Measurements from ENCODE around the gene GSAP.

The GSAP gene

GRCh38 chr7:77328669-77329068, 87.5 kb downstream of the GSAP start:
- DNase-seq (ENCODE audit: low spot score) = peak; percentile 14

- no peak for DNase-seq (ENCODE audit: low spot score)
Measured at GRCh38 chr7:77327932-77328628, 88.1 kb downstream of the GSAP start.

GRCh38 chr7:77327067-77327931, 88.8 kb downstream of the GSAP start:
- no peak for DNase-seq (ENCODE audit: low spot score)

DNA sequence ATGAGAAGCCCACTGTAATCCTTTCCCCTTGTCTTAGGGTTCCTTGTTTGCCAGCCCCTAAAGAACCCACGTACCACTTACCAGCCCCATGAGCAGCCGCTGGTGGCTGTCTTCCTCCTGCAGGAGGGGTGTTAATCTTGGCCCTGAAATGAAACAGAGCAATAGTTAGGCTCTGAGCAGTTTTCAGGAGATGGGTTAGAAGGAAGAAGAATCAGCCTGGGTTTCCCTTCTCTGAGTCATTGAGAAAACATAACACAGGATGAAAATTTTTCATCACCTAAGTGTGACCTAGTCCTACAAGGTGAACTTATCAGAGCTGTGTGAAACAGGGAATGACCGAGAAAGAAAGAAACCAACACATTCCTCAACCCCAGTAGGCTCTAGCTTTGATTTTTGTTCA, 90.0 kb downstream of the GSAP start:
- no peak for DNase-seq (ENCODE audit: low spot score)

- DNase-seq (ENCODE audit: low spot score) = no peak
Measured at GRCh38 chr7:77321300-77321699, 94.8 kb downstream of the GSAP start.

DNA sequence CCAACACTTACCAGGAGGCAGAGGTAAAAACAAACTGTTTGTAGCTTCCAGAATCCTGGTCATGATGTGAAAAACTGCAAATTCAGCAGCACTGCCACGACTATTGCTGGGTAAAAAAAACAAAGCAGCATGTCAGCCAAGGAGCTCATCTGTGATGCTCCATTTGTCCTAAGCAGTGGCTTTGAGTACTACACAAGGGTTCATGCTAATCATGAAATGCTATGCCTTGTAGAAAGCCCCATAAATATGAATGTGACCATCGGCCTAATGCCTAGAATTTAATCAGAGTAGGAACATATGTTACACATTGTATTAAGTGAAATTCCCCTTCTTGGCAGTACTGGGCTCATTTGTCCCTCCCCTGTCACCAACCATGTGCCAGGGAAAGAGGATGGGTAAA, 95.4 kb downstream of the GSAP start:
- DNase-seq (ENCODE audit: low spot score) = no peak

- no peak for DNase-seq (ENCODE audit: low spot score)
Measured at GRCh38 chr7:77320137-77320536, 96.0 kb downstream of the GSAP start.

DNA sequence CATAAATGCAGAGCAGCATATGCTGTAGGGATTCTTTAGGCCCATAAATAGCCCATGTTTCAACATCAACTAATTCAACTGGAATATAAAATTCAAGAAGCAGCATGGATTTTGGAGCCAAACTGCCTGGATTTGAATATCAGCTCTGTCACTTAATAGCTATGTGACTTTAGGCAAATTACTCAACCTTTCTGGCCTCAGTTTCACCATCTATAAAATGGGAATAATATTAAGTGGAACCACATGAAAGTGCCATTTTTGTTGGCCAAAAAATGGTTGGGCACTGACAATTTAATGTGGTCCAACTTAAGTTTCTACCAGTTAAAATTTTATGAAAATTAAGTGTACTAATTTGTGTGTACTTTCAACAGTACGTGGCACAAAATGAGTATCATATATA, 98.1 kb downstream of the GSAP start:
- DNase-seq (ENCODE audit: low spot score) = no peak

DNA sequence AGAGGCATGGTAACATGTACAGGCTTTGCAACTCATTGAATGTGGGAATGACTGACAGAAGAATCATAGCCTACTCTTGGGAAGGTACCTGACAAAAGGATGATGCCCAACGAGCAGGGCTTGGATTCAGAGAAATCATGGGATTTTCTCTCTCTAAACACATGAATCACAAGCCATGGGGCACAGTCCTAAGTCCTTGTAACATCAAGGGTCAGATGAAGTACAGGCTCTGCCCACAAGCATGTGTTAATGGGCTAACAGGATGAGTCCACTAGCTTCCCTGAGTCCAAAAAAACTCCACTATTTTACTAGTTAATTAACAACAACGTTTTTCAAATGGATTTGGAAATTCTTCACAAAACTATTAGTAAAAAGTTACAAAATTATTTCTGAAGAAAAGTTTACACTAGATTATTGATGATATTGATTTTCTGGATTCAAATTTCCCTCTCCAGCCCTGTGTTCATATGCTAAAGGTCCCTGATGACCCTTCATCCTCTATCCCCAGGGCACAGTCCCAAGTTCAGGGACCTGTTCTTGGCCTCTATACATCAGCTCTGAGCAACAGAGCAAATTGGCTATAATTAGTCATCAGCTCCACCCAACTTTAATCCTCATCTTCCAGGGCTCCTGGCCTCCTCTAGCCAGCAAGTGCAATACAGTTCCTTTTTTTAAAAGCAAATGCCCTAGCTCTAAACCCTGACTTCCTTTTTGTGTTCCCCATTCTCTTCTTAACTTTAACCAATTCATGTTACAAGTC, 99.8 kb downstream of the GSAP start:
- DNase-seq (ENCODE audit: low spot score) = no peak

GRCh38 chr7:77315182-77315591, 101.0 kb downstream of the GSAP start:
- no peak for DNase-seq (ENCODE audit: low spot score)

GRCh38 chr7:77313876-77314480, 102.2 kb downstream of the GSAP start:
- DNase-seq (ENCODE audit: low spot score) = no peak

- no peak for DNase-seq (ENCODE audit: low spot score)
Measured at GRCh38 chr7:77313085-77313484, 103.1 kb downstream of the GSAP start.

DNA sequence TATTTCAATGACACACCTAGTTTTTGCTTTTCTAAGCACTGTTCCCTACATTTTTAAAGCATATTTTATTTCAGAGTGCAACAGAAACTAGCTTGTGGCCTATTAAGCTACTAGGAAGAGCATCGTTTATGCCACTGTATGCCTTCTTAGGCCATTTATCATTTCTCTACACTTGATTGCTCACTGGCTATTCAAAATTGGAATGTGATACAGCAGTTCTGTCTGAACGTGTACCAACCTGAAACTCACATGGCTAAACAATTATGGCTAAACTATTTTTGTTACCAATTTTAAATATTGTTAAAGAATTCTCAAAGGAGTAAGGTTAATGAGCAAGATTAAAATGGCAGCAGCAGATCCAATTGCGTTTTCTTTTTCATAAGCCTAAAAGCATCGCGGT, 105.2 kb downstream of the GSAP start:
- DNase-seq (ENCODE audit: low spot score) = no peak

- no peak for DNase-seq (ENCODE audit: low spot score)
Measured at GRCh38 chr7:77309714-77310220, 106.4 kb downstream of the GSAP start.

DNA sequence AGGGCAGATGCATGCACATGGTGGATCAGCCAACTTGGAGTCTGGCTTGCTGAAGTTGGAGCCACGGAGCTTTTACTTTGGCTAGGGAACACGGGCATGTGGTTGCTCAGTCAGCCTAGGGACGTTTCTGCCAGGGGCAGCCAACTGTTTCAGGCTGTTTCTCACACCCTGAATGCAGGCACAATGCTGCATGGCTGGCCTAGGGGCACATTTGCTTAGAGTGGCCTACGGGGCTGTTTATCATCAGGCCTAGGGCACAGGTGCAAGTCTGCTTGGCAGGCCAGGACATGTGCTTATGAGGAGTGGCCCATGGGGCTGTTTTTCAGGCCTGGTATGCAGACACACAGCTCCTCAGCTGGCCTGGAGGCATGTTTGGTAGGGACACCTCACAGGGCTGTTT, 107.4 kb downstream of the GSAP start:
- no peak for DNase-seq (ENCODE audit: low spot score)

- DNase-seq (ENCODE audit: low spot score) = no peak
Measured at GRCh38 chr7:77306231-77307067, 109.7 kb downstream of the GSAP start.

DNA sequence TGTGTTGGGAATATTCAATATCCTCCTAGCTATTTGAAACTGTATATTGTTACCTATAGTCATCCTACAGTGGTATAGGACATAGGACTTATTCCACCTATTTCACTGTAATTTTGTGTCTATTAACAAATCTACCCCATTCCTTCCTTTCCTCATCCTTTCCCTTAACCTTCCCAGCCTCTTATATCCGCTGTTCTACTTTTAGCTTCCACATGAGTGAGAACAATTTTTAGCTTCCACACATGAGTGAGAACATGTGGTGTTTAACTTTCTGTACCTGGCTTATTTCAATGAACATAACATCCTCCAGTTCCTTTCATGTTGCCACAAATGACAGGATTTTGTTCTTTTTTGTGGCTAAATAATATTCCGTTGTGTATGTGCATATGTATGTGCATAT, 120.6 kb downstream of the GSAP start:
- DNase-seq (ENCODE audit: low spot score) = no peak

DNA sequence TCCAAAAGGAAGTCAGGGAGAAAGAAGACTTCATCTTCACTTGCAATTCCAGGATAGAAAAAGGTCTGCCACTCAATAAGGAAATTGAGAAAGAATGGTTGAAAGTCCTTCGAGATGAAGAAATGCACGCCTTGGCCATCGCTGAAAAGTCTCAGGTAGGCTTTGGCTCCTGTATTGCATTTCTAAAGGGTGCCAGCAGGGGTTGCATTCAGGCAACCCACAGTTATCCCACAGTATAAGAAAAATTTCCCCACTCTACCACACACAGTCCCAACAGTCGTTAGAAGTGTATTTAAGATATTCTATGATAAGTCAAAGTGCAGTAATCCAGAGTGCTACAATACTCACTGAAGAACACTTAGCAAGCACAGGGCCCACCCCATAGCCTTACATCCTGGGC, 123.1 kb downstream of the GSAP start:
- DNase-seq (ENCODE audit: low spot score) = no peak

GRCh38 chr7:77290425-77290824, 125.7 kb downstream of the GSAP start:
- DNase-seq (ENCODE audit: low spot score) = no peak

DNA sequence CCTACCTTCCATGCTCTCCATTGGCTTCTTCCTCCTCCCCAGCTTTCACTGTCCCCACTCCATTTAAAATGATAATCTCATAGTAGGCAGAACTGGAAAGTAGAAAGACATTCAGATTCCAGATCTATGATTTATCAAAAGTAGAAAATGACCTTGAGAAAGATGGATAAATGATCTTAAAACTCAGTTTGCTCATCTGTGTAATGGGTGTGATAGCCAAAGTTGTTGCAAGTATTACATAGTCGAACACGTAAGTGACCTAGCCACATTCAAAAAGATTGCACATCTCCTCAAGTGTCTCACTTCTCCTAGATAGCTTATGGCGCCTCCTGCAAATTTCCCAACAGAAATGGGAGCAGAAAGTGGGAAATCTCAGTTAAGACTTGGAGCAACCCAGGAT, 126.8 kb downstream of the GSAP start:
- DNase-seq (ENCODE audit: low spot score) = no peak

DNA sequence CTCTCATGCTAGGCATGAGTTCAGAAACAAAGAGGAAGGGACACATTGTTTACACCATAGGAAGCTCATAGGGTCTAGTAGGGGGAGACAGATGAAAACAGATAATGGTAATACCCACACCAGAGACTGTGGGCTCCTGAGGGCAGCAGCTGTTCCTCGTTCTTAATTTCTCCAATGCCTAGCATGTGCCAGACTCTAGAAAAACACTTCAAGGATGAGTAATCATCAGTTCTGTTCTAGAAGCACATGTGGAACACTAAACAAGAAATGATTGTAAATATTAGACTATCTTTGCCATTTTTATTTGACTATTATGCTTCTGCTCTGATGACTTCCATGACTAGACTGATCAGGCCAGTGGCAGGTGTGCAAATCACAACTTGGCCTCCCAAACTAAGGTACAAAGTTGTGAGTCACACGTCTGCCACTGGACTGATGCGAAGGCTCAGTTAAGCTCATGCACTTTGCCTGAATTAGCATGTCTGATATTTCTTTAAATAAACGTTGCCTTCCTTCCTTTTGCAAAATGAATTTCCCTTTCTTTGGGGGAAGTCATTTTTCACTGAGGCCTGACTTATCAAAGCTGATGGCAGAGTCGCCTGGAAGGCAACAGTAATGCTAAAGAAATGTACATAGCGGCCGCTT, 127.4 kb downstream of the GSAP start:
- no peak for DNase-seq (ENCODE audit: low spot score)
